Stimulated activated CD4-positive, alpha-beta T cell treated with anti-CD3 and anti-CD28 coated beads, TNF-alpha, amount 100 ng/mL, for 4 hours (primary cell): Measurements from ENCODE around the gene TMEM151A.
"Not testable (repeated sequence)": the region's sequence is repeated elsewhere in the genome, so short reads cannot be mapped to it uniquely, and the experiment has no call there.

Experiments used
- DNase-seq, 3 experiments: peaks; one replicate each; pipeline ENCODE4 v3.0.0-alpha.2; 2020; ENCODE audit warnings: low read depth in 3 of 3

TMEM151A gene

DNA sequence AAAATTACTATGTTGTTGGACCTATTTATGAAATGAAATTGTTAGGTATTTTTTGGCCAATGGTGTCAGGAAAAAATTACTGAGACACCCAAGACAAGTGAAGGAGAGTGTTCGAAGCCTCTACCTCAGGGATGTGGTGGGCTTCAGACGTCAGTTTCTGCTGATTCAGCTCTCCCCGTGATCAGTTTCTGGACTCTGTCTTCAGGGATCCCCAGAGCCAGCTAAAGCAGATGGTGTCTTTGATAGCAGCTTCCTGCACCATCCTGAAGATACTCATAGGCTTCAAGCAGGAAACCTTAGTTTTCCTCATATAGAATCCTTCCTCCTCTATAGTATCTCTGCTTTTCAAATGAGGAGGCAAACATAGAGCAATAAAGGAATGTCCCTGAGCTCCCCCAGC is 17.8 kb downstream of the TMEM151A start:
- no peak for DNase-seq

DNA sequence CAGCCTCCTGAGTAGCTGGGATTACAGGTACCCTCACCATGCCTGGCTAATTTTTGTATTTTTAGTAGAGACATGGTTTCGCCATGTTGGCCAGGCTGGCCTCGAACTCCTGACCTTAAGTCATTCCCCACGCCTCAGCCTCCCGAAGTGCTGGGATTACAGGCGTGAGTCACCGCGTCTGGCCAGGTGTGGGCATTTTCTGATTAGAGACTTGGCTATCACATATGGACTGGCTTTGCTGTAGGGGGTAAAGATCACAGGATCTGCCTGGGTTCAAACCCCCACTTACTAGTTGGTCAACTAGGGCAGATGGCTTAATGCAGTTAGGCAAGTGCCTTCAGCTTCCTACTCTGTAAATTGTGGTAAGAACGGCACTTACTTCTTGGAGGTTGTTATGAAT is 18.6 kb downstream of the TMEM151A start:
- no peak for DNase-seq

DNA sequence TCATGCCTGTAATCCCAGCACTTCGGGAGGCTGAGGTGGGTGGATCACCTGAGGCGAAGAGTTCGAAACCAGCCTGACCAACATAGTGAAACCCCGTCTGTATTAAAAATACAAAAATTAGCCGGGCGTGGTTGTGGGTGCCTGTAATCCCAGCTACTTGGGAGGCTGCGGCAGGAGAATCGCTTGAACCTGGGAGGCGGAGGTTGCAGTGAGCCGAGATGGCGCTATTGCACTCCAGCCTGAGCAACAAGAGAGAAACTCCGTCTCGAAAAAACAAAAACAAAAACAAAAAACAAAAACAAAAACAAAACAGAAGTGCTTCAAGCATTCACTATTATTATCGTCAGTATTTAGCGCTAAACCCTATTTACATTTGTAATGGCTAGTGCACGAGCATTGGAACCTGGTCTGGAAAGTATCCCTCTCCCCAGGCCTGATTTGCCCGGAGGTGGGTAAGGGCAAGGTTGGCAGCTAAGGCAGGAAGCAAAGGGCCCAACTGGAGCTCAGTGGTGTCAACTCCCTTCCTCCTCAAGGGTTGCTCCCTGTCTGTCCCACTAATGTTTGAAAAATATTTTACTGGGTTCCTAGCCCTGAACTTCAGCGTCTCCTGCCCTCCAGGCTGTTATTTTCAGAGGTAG is 19.2 kb downstream of the TMEM151A start:
- not testable (repeated sequence) for DNase-seq

DNA sequence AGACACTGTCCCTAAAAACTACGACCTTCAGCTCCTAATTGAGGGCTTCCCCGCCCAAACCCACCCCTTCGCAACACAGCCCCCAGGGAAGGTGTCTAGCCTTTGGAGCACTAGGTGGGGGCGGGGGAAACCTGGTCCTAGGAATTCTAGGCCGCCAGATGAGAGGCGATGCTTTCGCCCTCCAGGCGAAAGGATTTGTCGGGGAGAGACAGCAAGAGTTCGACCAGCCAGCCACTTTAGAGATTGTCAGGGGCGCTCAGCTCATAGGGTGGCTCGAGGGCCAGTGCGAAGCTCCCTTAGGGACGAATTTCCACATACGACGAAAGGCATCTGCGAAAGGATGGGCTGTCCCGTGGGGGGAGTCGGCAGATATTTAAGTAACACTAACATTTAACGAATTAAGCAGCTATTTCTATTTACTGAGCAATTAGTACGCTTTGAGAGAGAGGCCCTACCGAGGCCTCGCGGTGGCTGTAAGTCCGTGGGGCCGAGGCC is 19.8 kb downstream of the TMEM151A start:
- DNase-seq = no peak

DNA sequence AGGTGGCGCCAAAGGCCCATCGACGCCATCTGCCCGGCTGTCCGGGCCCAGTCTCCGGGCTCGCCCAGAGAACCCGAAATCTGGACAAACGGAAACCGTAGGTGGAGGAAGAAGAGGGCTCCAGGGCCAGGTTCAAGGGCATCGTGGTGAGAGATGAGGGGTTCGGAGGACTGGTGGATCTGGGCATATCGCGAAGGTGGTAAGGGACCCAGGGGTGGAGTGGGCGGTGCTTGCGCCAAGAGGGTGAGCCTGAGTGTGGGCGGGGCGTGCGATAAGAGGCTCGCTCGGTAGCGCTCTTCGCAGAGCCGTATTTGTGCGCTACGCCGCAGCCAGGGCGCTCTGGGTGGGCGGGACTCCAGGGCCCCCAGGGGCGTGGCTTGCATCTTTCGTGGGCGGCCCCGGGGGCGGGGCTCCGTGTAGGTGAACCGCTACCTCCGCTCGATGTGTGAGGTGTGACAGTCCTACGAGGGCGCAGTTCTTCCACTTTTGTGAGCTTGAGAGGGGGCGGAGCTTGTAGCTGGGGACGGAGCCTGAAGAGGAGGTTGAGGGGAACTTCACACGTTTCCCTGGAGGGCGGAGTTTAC is 20.4 kb downstream of the TMEM151A start:
- peak; percentile 90 to 98 (median 95) for DNase-seq

DNA sequence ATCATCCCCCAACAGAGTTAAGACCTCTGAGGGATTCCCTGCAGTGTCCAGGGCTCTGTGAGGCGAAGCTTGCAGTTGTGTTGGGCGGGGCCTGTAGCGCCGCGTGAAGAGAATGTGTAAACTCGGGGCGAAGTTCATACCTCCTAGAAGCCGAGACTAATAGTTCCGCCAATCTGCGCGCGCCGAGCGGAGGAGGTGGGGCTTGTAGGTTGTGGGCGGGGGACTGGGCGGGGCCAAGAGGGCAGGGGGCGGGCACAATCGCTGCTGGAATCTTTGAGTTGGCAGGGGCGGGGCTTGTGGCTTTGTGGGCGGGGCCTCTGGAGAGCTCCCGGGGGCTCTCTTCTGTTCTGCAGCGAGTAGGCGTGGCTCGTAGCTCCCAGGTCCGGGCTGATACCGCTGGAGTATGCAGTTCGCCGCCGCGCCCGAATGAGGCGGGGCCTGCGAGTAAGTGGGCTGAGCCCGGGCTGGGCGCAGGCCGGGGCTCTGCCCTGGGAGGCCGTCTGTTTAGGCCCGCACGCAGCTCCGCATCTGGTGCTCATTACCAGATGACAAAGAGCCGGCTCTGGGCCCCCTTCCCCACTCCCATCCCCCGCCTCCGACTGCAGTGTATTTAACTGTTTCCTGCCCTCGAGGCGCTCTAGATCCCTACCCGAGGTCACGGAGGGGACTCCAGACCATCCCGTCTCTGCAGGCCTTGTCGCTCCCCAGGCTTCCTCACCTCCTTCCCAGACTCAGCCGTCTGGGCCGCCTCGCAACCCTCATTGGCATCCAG is 21.0 kb downstream of the TMEM151A start:
- DNase-seq = peak; percentile 93 to 98 (median 97)

DNA sequence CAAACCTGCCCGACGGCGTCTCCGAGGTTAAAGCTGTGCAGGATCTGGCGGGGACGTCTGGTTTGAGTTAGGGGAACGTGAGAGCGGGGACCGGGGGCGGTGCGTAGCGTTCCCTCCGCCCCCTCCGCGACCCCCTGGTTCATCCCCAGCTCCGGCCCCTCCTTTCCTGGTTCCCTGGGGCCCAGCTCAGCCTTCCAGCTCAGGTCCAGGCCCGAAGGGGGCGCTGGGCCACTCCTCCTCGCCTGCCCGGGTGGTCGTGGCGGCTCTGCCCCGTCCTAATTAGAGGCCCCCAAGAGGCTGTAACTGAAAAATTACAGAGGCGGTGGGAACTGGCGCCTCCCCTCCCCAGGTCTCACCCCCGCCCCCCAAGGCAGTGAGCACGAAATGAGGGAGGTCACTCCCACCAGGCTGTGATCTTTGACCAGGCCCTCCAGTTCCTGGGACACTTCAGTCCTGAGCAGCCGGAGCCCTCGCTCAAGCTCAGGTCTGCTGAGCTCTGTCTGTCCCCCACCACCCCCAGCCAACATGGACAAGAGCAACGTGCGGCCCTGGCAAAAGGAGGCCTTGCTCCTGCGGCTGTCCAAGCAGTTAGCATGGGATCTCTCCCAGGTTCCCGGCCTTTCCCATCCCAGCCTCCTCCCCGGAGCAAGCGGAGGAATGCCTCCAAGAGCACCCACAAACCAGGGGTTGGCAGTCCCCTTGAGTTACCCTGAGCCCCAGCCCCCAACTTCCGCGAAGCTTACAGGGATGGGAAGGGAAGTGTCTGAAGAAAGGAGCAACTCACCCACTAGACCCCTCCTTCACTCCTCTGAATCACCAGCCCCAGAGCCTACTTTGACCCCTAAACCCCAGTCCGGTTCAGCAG is 21.9 kb downstream of the TMEM151A start:
- DNase-seq = no peak

DNA sequence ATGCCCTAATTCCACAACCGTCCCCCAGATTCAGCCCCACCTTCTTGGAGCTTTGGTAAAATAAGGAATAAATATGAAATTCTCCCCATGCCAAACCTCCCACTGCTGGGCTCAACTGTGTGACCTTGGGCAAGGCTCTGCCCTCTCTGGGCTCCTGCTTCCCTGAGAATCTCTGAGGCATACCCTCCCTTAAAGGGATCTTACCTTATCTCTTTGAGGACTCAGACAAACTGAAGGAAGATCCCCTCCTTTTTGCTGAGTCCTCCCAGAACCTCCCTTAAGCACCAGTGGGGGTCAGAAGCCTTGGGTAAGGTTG is 22.4 kb downstream of the TMEM151A start:
- no peak for DNase-seq

DNA sequence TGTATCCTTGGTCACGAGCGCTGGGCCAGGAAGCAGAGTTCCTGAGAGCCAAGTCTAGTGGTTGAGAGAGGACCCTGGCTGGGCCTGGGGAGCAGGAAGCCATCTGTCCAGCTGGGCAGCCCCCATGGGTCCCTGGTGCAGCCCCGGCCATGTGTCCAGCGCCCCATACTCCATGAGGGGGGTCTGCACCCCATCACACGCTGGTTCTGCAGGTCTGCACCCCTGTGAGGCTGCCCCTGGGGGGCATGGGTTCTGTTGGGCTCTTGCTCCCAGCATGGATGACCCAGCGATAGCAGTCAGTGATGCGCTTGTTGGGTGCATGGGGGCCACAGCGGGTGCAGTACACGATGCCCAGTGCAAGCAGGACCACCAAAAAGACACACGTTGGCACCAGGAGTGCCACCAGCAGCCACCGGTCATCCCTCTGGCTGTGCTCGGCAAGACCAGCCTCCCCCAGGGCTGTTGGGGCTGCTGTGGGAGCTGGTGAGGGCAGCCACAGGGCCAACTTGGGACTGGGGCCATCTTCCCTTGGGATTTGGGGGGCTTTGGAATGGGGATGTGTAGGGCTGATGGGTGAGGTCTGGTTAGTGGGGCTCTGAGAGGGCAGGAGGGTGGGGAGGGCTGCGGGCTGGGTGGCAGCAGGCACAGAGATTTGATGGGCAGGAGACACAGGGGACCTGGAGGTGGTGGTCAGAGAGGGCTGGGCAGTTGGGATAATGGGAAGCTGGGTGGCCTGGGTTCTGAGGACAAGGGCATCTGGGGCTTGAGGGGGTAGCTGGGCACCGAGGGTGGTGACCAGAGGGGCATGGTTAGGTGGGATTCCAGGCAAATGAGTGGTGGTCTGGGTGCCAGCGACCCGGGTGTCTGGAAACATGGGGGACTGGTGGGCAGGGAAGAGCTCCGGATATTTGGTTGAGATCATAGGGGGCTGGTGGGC is 23.1 kb downstream of the TMEM151A start:
- DNase-seq = no peak

DNA sequence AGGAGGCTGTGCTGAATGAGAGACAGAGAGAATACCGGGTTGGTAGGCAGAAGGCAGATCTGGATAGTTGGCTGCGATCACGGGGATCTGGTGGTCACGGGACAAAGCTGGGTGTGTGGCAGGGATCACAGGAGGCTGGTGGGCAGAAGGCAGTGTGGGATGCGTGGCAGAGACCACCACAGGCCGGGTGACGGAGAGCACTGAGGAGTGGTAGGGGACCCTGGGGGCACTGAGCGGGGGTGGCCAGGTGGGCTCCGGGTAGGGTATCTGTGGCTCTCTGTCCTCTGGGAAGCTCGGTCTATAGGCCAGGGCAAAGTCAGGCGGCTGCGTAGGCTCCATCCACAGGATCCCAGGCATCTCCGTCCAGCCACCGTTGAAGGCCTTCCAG is 23.8 kb downstream of the TMEM151A start:
- no peak for DNase-seq

DNA sequence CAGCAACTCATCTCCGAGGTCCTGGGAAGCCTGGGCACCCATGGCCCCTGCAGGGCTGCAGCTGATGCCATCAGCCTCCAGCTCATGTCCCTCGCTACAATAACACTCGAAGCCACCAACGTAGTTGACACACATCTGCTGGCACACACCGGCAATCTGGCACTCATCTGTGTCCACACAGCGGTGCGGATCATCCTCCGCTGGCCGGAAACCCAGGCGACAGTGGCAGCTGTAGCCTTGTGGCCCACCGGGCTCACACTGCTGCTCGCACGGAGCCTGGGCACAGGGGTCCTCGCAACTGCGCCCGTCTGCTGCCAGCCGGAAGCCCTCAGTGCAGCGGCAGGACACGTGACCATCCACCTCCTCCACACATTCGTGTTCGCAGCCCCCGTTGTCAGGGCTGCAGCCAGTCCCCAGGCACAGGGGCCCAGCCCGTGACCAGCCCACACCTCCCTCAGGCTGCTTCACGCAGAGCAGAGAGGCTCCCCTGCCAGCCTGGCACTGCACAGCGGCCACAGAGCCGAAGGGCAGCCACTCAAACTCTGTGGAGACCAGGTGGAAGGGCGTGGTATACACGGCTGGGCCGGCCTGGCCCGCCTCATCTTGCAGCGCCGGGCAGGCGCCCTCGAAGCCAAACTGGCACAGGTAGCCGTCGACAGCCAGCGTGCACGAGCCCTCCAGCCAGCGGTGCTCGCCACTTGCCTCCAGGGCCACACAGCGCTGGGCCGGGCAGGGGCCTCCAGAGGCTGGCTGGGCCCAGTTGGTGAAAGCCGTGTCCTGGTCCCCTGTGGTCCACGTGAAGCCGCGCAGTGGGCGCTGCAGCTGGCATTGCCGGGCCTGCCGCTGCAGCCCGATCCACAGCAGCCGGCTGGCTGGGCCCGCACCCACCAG is 24.5 kb downstream of the TMEM151A start:
- no peak for DNase-seq

DNA sequence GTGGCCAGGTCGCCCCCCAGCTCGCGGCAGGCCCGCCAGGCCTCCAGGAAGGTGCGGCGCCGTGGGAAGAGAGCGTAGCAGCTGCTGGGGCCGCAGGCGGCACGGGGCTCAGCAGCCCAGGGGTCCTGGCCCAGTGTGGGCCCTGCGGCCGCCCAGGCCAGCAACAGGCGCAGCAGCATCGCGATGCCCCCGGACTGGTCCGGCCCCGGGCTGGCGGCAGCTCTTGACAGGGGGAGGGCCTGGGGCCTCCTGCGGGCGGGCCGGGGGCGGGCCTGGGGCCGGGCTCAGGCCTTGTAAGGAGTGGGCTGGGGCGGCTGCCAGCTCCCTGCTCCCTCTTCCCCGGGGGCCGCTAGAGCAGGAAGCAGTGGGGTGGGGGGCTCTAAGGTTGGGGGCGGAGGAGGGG is 25.2 kb downstream of the TMEM151A start, which contains the start of gene CD248:
TSS of gene CD248 (minus strand) at position 196 of the 403 bp plus-strand sequence. CDS start at position 179, 17 bp downstream.
- DNase-seq = no peak

DNA sequence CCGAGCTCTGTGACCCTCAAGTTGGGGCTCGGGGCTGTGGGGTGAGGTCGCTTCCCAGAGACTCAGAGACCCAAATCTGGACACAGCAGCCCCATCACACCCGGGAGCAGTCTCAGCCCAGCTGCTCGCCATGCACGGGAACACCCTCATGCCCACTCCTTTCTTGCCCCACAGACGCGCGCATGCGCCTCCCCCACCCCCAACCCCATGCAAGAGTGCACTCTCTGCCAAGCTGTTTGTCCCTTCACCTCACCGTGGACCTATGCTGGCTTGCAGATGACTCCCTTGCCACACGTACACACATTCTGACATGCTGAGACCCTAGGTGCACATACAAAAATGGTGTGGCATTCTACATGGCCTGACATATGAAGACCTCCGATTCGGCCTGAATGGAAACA is 25.6 kb downstream of the TMEM151A start:
- no peak for DNase-seq

DNA sequence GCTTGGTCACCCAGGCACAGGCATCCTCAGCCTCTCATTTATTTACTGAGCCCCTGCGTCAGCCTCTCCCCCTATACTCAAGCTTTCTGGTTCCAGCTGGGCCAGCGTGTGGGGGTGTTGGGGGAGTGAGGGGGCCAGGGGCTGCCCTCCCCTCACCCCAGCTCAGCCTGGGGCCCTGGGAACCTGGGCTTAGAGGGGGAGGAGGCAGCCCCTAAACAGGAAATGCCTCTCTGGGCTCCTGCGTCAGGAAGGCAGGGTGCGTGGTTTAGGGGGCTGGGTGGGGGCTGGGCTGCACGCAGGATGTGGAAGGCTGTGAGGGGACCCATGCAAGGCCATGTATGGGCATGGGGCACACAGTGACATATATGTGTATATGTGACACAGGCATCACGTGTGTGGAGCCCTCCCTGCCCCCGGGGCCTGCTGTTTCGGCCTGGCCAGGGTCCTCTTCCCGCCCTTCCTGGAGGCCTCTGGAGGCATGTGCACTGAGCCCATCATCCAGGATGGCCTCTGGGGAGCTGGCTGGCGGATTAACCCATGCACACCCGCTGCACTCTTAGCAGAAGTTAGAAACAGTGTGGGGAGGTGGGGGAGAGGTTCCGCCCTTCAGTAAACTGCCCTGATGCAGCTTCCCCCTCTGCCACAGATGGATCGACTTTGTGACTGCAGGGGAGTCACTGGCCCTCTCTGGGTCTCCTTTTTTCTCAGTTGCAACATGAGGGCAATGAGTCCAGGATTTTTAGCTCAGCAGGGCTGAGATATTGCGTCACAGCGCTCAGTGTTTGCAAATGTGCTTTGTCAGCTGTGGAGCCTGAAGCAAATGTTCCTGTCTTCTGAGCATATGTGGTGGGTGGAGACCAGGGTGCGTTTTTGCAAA is 26.3 kb downstream of the TMEM151A start:
- DNase-seq = no peak

DNA sequence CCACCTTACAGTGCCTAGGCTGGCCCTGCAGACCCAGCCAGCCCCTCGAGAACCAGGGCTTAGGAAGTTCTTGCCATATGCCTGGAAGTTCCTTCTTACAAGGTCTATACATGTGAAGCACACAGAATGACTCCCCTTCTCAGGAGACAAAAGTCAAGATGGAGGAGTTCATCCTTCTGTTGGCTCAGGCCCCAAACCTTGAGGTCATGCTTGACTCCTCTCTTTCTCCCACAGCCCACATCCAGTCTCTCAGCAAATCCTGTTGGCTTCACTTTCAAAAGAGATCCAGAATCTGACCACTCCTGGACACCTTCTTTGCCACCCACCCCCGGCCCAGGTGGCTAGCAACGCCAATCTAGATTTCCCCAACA is 26.9 kb downstream of the TMEM151A start:
- DNase-seq = no peak

DNA sequence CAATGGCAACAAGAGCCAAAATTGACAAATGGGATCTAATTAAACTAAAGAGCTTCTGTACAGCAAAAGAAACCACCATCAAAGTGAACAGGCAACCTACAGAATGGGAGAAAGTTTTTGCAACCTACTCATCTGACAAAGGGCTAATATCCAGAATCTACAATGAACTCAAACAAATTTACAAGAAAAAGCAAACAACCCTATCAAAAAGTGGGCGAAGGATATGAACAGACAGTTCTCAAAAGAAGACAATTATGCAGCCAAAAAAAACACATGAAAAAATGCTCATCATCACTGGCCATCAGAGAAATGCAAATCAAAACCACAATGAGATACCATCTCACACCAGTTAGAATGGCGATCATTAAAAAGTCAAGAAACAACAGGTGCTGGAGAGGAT is 28.6 kb downstream of the TMEM151A start:
- not testable (repeated sequence) for DNase-seq

DNA sequence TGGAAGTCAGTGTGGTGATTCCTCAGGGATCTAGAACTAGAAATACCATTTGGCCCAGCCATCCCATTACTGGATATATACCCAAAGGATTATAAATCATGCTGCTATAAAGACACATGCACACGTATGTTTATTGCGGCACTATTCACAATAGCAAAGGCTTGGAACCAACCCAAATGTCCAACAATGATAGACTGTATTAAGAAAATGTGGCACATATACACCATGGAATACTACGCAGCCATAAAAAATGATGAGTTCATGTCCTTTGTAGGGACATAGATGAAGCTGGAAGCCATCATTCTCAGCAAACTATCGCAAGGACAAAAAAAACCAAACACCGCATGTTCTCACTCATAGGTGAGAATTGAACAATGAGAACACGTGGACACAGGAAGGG is 29.1 kb downstream of the TMEM151A start:
- not testable (repeated sequence) for DNase-seq

DNA sequence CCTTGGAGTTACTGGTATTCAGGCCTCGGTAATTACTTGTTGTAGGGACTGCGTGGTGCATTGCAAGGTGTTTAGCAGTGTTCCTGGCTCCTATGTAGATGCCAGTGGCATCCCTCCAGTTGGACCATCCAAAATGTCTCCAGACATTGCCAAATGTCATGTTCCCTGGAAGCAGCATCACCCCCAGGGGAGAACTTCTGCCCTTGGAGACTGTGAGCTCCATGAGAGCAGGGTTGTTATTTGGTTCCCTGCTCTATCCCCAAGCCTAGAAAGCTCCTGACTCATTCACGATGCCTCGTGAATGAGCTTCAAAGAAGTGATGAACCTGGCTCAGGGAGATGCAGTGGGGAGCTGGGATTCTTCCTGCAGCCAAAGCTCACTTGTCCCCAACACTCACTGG is 29.9 kb downstream of the TMEM151A start:
- DNase-seq = no peak
